Activated CD4-positive, alpha-beta memory T cell treated with anti-CD3 and anti-CD28 coated beads, Interleukin-2, amount 10 ng/mL, durations not matched to agents 7 days and 5 days (primary cell): Measurements from ENCODE around the gene PPP1R3A. TPM values are rescaled to one million over a fixed set of nuclear protein-coding genes. Genes with fewer than 3 reads are reported as not detected.
"Not testable (repeated sequence)": the region's sequence is repeated elsewhere in the genome, so short reads cannot be mapped to it uniquely, and the experiment has no call there.

Experiments
- CTCF ChIA-PET: fragments of 350-600 bp; sonication (Branson Sonifier 250); formaldehyde crosslinking; loops from one replicate; lab custom pipeline; 2021; ENCODE audit warnings: antibody characterized with exemption, inconsistent platforms; lab: Charles Lee
- POLR2A ChIA-PET: fragments of 350-600 bp; sonication (Branson Sonifier 250); formaldehyde crosslinking; loops from one replicate; lab custom pipeline; 2021; ENCODE audit warnings: antibody characterized with exemption; lab: Charles Lee
- DNase-seq: peaks from one replicate; pipeline ENCODE4 v3.0.0-alpha.2; 2020
- H3K27ac Mint-ChIP-seq: one replicate; pipeline ENCODE4 v1.8.0; 2021; ENCODE audit warnings: mild to moderate bottlenecking, mixed read lengths
- H3K27me3 Mint-ChIP-seq: one replicate; pipeline ENCODE4 v1.8.0; 2021; ENCODE audit warnings: mixed read lengths
- H3K36me3 Mint-ChIP-seq: one replicate; pipeline ENCODE4 v1.8.0; 2021; ENCODE audit warnings: low read depth, mixed read lengths
- H3K4me1 Mint-ChIP-seq: one replicate; pipeline ENCODE4 v1.8.0; 2021; ENCODE audit warnings: mixed read lengths
- H3K4me3 Mint-ChIP-seq: one replicate; pipeline ENCODE4 v1.8.0; 2021; ENCODE audit warnings: mild to moderate bottlenecking, mixed read lengths
- H3K9me3 Mint-ChIP-seq: one replicate; pipeline ENCODE4 v1.8.0; 2021; ENCODE audit warnings: mixed read lengths
- total RNA-seq, 2 experiments: library from RNA; stranded (reverse); gene quantifications; one replicate each; pipeline ENCODE4 v1.2.3, GENCODE V29; 2021

The PPP1R3A gene, protein sequence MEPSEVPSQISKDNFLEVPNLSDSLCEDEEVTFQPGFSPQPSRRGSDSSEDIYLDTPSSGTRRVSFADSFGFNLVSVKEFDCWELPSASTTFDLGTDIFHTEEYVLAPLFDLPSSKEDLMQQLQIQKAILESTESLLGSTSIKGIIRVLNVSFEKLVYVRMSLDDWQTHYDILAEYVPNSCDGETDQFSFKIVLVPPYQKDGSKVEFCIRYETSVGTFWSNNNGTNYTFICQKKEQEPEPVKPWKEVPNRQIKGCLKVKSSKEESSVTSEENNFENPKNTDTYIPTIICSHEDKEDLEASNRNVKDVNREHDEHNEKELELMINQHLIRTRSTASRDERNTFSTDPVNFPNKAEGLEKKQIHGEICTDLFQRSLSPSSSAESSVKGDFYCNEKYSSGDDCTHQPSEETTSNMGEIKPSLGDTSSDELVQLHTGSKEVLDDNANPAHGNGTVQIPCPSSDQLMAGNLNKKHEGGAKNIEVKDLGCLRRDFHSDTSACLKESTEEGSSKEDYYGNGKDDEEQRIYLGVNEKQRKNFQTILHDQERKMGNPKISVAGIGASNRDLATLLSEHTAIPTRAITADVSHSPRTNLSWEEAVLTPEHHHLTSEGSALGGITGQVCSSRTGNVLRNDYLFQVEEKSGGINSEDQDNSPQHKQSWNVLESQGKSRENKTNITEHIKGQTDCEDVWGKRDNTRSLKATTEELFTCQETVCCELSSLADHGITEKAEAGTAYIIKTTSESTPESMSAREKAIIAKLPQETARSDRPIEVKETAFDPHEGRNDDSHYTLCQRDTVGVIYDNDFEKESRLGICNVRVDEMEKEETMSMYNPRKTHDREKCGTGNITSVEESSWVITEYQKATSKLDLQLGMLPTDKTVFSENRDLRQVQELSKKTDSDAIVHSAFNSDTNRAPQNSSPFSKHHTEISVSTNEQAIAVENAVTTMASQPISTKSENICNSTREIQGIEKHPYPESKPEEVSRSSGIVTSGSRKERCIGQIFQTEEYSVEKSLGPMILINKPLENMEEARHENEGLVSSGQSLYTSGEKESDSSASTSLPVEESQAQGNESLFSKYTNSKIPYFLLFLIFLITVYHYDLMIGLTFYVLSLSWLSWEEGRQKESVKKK
- total RNA-seq, result not detected

DNA sequence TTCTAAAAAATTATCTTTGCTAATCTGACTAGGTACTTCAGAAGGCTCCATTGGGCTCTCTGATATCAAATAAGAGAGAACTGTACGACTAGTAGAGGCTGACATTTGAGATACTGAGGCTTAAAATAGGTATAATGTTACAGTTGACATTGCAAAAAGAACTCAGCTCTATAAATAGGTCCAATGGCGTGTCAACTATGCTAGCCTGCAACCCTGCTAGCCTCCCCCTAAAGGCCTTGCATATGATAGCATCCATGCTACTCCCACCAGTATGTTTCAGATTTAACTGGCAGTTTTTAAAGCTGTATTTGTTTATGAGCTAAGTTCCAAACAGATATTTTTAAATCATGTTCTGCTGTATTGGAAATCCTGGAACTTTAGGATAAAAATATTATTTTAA, at the start of gene PPP1R3A:
PPP1R3A (minus strand) TSS at position 64 of the 400 bp plus-strand sequence; CDS start at position 51, 13 bp downstream.
- ChIA-PET POLR2A (no interaction called here), CTCF (no interaction called here)
- Mint-ChIP-seq H3K4me1 (no peaks in the 10 kb centered on the region), H3K4me3 (no peak within 1 kb of the TSS), H3K27ac (no peak within 1 kb of the TSS), H3K9me3 (no peaks in the 10 kb centered on the region), H3K27me3 (no peaks in the 10 kb centered on the region), H3K36me3 (no peaks in the 10 kb centered on the region)
- DNase-seq, result no peak

DNA sequence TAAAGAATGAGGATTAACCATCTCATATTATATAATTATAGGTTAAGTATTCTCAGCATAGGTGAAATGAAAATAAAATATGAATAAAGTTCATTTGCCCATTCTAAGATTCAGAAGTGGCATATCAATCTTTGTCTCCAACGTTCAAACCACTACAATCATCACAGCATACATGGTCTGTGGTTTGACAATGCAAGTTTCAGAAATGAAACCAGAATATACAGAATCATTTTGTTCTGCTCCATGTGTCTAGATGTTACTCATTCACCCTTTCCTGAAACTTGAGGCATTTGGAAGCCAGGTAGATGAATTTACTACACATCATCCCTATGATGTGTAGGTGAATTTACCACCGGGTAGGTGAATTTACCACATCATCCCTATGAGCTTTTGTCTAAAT, 44.5 kb upstream of the PPP1R3A start:
- Mint-ChIP-seq H3K27me3 (no peaks in the 10 kb centered on the region), H3K9me3 (peaks cover 2% of the 10 kb centered on the region), H3K27ac (no peak overlapping the region), H3K4me3 (no peak overlapping the region), H3K36me3 (no peaks in the 10 kb centered on the region), H3K4me1 (no peaks in the 10 kb centered on the region)
- CTCF ChIA-PET, result no interaction called here
- no peak for DNase-seq
- POLR2A ChIA-PET, result no interaction called here

DNA sequence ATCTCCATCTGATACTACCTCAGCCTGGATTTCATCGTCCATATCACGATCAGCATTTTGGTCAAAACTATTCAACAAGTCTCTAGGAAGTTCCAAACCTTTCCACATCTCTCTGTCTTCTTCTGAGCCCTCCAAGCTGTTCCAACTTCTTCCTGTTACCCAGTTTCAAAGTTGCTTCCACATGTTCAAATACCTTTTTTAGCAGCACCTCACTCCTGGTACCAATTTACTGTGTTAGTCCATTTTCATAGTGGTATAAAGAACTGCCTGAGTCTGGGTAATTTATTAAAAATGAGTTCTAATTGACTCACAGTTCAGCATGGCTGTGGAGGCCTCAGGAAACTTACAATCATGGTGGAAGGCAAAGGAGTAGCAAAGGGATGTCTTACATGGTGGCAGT, 41.1 kb upstream of the PPP1R3A start:
- POLR2A ChIA-PET, result no interaction called here
- H3K36me3 Mint-ChIP-seq, result no peaks in the 10 kb centered on the region
- CTCF ChIA-PET, result no interaction called here

DNA sequence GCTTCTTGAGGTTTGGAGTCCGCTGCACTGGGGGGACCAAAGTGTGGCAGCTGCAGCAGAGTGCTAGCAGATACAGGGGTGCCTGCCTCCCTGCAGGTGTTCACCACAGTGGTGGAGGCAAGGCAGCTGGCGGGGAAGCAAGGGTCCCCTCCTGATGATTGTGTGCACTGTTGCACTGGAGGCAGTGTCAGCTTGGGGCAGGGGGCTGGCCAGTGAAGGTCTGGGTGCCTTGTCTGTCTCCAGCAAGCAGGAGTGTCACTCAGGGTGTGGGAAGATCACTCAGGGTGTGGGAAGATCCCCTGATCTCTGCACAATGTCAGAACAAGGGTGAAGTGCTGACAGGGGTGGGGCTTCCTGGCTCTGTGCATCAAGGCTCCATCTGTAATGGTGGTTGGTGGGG, 36.3 kb upstream of the PPP1R3A start:
- H3K36me3 Mint-ChIP-seq, result no peaks in the 10 kb centered on the region
- H3K9me3 Mint-ChIP-seq, result peaks cover 16% of the 10 kb centered on the region
- ChIA-PET POLR2A (no interaction called here), CTCF (no interaction called here)
- H3K4me1 Mint-ChIP-seq, result no peaks in the 10 kb centered on the region
- DNase-seq, result no peak
- no peak overlapping the region for H3K4me3 Mint-ChIP-seq
- H3K27me3 Mint-ChIP-seq, result no peaks in the 10 kb centered on the region
- H3K27ac Mint-ChIP-seq, result no peak overlapping the region

More for the DNA sequence above, 41.1 kb upstream of the PPP1R3A start:
- Mint-ChIP-seq H3K27me3 (no peaks in the 10 kb centered on the region), H3K9me3 (peaks cover 8% of the 10 kb centered on the region), H3K4me1 (no peaks in the 10 kb centered on the region), H3K27ac (no peak overlapping the region), H3K4me3 (no peak overlapping the region)
- no peak for DNase-seq

DNA sequence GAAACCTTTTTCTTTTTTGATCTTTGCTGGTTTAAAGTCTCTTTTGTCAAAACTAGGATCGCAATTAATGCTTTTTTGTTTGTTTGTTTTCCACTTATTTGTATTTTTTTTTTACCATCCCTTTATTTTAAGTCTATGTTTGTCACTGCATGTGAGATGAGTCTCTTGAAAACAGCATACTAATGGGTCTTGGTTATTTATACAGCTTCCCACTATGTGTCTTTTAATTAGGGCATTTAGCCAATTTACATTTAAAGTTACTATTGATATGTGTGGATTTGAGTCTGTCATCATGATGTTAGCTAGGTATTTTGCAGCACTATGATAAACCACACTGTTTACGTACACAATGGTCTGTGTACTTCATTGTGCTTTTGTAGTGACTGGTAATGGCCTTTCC, 34.7 kb upstream of the PPP1R3A start:
- CTCF ChIA-PET, result no interaction called here
- POLR2A ChIA-PET, result no interaction called here
- Mint-ChIP-seq H3K4me3 (no peak overlapping the region), H3K36me3 (no peaks in the 10 kb centered on the region), H3K27ac (no peak overlapping the region), H3K27me3 (no peaks in the 10 kb centered on the region), H3K9me3 (peaks cover 14% of the 10 kb centered on the region), H3K4me1 (no peaks in the 10 kb centered on the region)
- no peak for DNase-seq

DNA sequence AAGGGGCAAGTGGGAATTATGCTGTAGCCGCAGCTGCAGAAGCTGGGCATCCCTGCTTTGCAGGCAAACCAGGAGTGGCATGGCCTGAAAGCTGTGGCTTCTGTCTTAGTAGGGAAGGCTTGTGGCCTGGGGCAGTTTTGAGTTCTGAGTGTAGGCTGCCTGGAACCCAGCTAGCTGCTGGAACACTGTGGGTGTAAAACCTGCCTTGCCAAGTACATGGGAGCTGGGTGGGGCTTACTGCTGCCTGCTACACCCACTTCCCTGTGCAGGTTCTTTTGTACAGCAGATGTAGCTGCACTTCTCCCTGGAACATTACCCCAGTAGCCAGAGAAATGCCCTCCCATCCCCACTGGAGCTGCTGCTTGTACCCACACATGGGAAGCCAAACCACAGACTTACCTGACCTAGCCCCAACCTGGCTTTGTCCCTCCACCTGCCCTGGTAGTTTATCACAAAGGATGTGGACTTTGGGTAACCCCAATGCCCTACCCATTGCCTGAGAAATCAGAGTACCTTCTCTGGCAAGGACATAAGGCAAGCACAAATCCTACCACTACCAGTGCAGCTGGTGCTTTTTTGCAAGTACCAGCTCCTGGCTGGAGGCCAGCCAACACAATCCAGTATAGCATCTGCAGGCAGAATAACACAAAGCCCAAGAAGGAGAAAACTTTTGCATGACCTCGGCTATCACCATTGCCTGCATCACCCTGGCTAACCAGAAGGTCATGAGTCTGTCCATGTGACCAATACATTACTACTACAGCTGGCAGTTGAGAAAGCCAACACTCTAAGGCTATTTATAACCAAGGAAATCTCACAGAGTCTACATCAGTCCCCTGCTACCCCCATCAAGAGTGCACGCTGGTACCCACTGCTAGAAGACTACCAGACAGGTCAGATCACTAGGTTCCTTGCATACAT, 26.5 kb upstream of the PPP1R3A start:
- Mint-ChIP-seq H3K4me3 (no peak overlapping the region), H3K4me1 (no peaks in the 10 kb centered on the region), H3K27ac (no peak overlapping the region), H3K27me3 (no peaks in the 10 kb centered on the region), H3K36me3 (no peaks in the 10 kb centered on the region), H3K9me3 (no peaks in the 10 kb centered on the region)
- ChIA-PET CTCF (no interaction called here), POLR2A (no interaction called here)
- no peak for DNase-seq

DNA sequence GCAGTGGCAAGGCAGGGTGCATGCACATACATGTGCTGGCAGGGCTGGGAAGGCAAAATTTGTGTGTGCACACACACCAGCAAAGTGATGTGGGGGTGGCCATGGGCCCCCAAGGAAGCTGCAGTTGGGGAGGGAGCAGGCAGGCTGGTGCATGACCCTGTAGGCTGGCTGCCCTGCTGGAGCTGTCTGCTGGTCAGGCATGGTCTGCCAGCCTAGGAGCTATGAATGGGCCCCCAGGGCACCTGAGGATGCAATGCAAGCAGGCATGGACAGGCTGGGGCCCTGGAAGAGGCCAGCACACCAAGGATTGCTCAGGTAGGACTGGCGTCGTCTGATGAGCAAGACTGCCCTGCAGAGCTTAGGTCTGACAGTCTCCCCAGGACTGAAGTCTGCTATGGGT, 18.2 kb upstream of the PPP1R3A start:
- Mint-ChIP-seq H3K4me3 (no peak overlapping the region), H3K4me1 (no peaks in the 10 kb centered on the region), H3K27ac (no peak overlapping the region), H3K36me3 (no peaks in the 10 kb centered on the region), H3K27me3 (no peaks in the 10 kb centered on the region), H3K9me3 (peaks cover 4% of the 10 kb centered on the region)
- ChIA-PET CTCF (no interaction called here), POLR2A (no interaction called here)
- no peak for DNase-seq

DNA sequence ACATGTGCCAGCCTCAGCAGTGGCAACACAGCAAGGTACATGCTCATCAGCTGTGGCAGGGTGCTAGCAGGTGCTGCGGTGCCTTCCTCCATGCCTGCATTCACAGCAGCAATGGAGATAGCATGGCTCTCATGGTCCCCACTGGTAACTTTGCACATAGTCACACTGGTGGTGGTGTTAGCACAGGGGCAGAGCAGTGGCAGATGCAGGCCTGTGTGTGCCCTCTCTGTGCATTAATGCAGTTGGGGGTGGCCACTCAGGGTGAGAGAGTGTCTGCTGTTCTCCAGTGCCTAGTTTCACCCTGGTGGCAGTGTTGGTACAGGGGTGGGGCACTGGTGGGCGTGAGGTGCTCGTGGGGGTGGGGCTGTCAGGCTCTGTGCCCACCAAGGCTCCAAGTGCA, 17.7 kb upstream of the PPP1R3A start:
- ChIA-PET CTCF (no interaction called here), POLR2A (no interaction called here)
- Mint-ChIP-seq H3K27ac (no peak overlapping the region), H3K4me1 (no peaks in the 10 kb centered on the region), H3K4me3 (no peak overlapping the region), H3K27me3 (no peaks in the 10 kb centered on the region), H3K9me3 (peaks cover 4% of the 10 kb centered on the region), H3K36me3 (no peaks in the 10 kb centered on the region)
- DNase-seq, result no peak

DNA sequence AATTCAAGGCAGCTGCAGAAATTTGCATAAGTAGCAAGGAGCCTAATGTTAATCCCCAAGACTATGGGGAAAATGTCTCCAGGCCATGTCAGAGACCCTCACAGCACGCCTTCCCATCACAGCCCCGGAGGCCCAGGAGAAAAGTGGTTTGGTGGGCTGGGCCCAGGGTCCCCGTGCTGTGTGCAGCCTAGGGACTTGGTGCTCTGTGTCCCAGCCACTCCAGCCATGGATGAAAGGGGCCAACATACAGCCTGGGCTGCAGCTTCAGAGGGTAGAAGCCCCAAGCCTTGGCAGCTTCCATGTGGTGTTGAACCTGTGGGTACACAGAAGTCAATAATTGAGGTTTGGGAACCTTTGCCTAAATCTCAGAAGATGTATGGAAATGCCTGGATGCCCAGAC, 10.6 kb upstream of the PPP1R3A start:
- H3K27me3 Mint-ChIP-seq, H3K9me3 Mint-ChIP-seq, H3K4me1 Mint-ChIP-seq, CTCF ChIA-PET, POLR2A ChIA-PET, H3K27ac Mint-ChIP-seq, DNase-seq, H3K36me3 Mint-ChIP-seq, H3K4me3 Mint-ChIP-seq: not testable (repeated sequence)

DNA sequence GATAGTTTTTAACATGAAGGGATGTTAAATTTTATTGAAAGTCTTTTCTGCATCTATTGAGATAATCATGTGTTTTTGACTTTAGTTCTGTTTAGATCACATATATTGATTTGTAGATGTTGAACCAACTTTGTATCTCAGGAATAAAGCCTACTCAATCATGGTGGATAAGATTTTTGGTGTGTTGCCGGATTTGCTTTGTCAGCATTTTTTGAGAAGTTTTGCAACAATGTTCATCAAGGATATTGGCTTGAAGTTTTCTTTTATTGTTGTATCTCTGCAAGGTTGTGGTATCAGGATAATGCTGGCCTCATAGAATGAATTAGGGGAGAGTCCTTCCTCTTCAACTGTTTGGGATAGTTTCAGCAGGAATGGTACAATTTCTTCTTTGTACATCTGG, 9.3 kb upstream of the PPP1R3A start:
- no peak for DNase-seq

DNA sequence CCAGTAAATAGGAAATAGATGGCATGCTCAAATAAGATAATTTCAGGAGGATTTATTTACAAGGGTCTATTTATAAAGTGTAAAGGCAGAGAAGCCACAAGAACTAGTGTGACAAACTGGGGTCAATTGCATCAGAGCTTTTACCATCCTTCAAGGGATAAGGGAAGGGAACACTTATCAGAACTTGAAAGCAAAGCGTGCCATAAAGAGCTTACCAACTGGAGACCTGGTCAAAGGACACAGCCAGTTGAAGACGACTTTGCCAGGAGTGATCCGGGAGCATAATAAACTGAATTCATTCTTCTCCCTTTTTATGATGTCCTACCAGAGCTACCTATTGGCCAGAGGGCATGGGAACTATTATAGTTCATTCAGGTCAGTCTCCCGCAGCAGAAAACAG, 3.2 kb upstream of the PPP1R3A start:
- no peaks in the 10 kb centered on the region for H3K36me3 Mint-ChIP-seq
- no peaks in the 10 kb centered on the region for H3K4me1 Mint-ChIP-seq
- H3K27ac Mint-ChIP-seq, result no peak overlapping the region
- H3K9me3 Mint-ChIP-seq, result no peaks in the 10 kb centered on the region
- POLR2A ChIA-PET, result no interaction called here
- H3K4me3 Mint-ChIP-seq, result no peak overlapping the region
- no peak for DNase-seq
- CTCF ChIA-PET, result no interaction called here
- no peaks in the 10 kb centered on the region for H3K27me3 Mint-ChIP-seq

More for the DNA sequence above, 9.3 kb upstream of the PPP1R3A start:
- POLR2A ChIA-PET, result no interaction called here
- Mint-ChIP-seq H3K4me3 (no peak overlapping the region), H3K4me1 (no peaks in the 10 kb centered on the region), H3K27ac (no peak overlapping the region), H3K27me3 (no peaks in the 10 kb centered on the region), H3K36me3 (no peaks in the 10 kb centered on the region), H3K9me3 (peaks cover 2% of the 10 kb centered on the region)
- CTCF ChIA-PET, result no interaction called here

DNA sequence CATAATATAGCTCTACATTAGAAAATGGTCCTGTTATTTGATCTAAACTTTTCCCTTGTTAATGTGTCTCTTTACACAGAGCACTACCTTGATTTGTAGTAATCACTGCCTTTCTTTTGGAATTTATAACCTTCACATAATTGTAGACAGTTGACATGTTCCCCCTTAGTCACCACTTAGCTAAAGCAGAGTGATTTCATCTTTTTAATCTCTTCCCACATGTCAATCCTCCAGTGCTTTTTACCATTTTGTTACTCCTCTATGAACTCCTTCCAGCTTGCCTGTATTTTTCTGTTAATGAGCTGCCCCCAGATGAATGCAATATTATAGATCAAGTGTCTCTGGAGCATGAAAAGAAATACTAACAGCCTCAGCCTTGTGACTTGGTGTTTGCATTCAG, 2.6 kb upstream of the PPP1R3A start:
- H3K9me3 Mint-ChIP-seq, result no peaks in the 10 kb centered on the region
- no peak overlapping the region for H3K27ac Mint-ChIP-seq

More for the DNA sequence above, 2.6 kb upstream of the PPP1R3A start:
- no peak overlapping the region for H3K4me3 Mint-ChIP-seq
- DNase-seq, result no peak
- no peaks in the 10 kb centered on the region for H3K27me3 Mint-ChIP-seq
- no peaks in the 10 kb centered on the region for H3K36me3 Mint-ChIP-seq
- no peaks in the 10 kb centered on the region for H3K4me1 Mint-ChIP-seq
- CTCF ChIA-PET, result no interaction called here
- POLR2A ChIA-PET, result no interaction called here
